Subcutaneous adipose tissue (tissue), 4 donors: ENCODE measurements around the gene FAM131B. TPM values are rescaled to one million over a fixed set of nuclear protein-coding genes. Genes with fewer than 3 reads are reported as not detected.

Source experiments
- CTCF ChIP-seq: fragments of 450-650 bp; IDR thresholded peaks from one replicate; pipeline ENCODE4 v1.5.1; 2016; ENCODE audit warnings: low read depth, mild to moderate bottlenecking, control low read depth, antibody characterized with exemption, moderate library complexity
- total RNA-seq, 4 donors: library from RNA; depleted of rRNA; stranded (reverse); fragments of >200 nt; gene quantifications; one replicate each; pipeline ENCODE4 v1.1.0, GENCODE V29; 2016

Gene FAM131B
- total RNA-seq, 4 donors from 2014 or later: 0.19 to 2.4 (median 0.22) TPM; not detected in 1

- no peak for TF ChIP-seq CTCF
Measured at GRCh38 chr7:143382791-143383641, 20.5 kb upstream of the FAM131B start.

- no peak for TF ChIP-seq CTCF
Measured at GRCh38 chr7:143382126-143382790, 19.7 kb upstream of the FAM131B start.

- TF ChIP-seq CTCF: no peak
Measured at GRCh38 chr7:143381427-143382125, 19.1 kb upstream of the FAM131B start.

GRCh38 chr7:143380646-143381426 is 18.3 kb upstream of the FAM131B start, which contains the start of gene ZYX:
ZYX (plus strand) TSS chr7:143381345; CDS start chr7:143381572, 227 bp downstream.
- no peak for TF ChIP-seq CTCF

GRCh38 chr7:143380260-143380645 is 17.7 kb upstream of the FAM131B start:
- no peak for TF ChIP-seq CTCF

GRCh38 chr7:143379611-143380259 is 17.2 kb upstream of the FAM131B start:
- TF ChIP-seq CTCF: no peak
